Inflammatory macrophage treated with lipopolysaccharide for 1 hour (primary cell): ENCODE measurements around the gene INO80.
"Not testable (repeated sequence)": the region's sequence is repeated elsewhere in the genome, so short reads cannot be mapped to it uniquely, and the experiment has no call there.

ENCODE experiments used
- DNase-seq, 2 donors: peaks; one replicate each; pipeline ENCODE4 v3.0.0-alpha.2; 2020 to 2022

INO80 gene, protein sequence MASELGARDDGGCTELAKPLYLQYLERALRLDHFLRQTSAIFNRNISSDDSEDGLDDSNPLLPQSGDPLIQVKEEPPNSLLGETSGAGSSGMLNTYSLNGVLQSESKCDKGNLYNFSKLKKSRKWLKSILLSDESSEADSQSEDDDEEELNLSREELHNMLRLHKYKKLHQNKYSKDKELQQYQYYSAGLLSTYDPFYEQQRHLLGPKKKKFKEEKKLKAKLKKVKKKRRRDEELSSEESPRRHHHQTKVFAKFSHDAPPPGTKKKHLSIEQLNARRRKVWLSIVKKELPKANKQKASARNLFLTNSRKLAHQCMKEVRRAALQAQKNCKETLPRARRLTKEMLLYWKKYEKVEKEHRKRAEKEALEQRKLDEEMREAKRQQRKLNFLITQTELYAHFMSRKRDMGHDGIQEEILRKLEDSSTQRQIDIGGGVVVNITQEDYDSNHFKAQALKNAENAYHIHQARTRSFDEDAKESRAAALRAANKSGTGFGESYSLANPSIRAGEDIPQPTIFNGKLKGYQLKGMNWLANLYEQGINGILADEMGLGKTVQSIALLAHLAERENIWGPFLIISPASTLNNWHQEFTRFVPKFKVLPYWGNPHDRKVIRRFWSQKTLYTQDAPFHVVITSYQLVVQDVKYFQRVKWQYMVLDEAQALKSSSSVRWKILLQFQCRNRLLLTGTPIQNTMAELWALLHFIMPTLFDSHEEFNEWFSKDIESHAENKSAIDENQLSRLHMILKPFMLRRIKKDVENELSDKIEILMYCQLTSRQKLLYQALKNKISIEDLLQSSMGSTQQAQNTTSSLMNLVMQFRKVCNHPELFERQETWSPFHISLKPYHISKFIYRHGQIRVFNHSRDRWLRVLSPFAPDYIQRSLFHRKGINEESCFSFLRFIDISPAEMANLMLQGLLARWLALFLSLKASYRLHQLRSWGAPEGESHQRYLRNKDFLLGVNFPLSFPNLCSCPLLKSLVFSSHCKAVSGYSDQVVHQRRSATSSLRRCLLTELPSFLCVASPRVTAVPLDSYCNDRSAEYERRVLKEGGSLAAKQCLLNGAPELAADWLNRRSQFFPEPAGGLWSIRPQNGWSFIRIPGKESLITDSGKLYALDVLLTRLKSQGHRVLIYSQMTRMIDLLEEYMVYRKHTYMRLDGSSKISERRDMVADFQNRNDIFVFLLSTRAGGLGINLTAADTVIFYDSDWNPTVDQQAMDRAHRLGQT (N-terminal part only)

DNA sequence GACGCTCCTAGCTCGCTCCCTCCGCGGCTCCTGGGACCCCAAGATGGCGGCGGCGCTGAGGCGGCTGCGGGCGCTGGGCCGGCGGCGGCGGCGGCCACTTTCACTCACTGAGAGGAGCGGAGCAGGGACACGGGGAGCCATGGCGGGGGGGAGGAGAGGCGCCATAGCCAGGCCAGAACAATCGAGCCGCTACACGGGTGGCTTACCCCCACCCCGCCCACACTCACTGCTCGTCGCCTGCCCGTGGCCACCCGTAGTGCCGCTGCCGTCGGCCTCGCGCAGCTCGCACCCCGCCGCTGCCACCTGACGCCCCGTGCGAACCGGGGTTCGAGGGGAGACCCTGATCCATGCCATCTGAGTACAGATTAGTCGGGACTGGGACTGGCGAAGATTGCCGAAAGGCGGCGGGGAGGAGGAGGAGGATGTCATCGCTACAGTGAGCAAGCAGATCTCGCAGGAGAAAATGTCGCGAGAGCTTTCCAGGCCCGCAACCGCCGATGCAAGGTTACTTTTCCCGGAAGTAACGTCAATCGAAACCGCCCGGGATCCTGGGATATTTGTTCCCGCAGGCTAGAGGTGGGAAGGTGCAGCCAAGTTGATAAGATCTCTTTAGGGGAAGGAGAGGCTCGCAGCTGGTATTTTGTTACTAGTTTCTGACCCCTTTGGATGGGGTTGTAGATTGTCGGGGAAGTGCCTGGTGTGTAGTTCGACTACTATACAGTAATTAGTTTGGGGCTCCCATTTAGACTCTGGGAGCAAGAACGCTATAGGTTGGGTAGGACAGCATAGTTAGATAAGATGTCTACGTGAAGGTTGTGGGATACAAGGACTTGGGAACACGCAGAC lies at the start of gene INO80:
Gene INO80 (minus strand): TSS at position 165 of the 846 bp plus-strand sequence. CDS start 19,970 bp downstream, outside the sequence.
- DNase-seq = peak; percentile 97 to 99

- no peak for DNase-seq
Measured at GRCh38 chr15:41161736-41162135, 45.7 kb upstream of the INO80 start.

DNA sequence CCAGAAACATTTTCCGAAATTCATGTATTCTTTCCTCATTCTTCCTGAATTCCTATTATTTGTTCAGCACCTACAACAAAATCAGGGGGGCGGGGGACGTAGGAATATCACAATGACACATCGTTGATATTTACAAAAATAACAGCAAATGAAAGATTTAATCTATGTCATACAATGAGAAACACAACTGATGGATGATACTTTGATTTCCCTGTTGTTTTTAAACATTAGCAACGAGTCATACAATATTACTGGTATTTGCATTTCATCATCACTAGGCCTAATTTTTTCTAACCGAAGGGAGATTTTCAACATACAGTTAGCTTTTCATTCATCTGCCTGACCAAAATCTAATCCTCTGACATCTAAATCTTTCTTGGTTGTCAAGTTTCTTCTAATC lies 45.3 kb upstream of the INO80 start:
- no peak for DNase-seq

- DNase-seq = no peak
Measured at GRCh38 chr15:41160639-41161315, 44.7 kb upstream of the INO80 start.

DNA sequence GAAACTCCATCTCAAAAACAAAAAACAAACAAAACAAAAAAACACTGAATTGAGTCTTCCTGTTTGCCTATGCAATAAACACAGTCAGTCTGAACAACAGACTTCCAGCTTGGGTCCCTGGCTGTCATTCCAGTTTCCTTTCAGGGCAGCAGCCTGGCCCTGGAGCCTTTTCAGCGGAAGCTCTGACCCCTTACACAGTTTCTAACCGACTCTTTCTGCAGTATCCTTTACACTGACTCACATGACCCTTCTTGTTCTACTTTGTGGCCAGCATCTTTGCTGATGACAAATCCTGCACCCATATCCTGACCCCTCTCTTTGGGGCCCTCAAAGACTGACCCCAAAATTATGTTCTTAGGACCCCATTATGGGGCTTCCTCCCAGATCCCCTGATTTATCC lies 38.3 kb upstream of the INO80 start:
- no peak for DNase-seq

GRCh38 chr15:41153733-41154132 lies 37.7 kb upstream of the INO80 start:
- no peak for DNase-seq

DNA sequence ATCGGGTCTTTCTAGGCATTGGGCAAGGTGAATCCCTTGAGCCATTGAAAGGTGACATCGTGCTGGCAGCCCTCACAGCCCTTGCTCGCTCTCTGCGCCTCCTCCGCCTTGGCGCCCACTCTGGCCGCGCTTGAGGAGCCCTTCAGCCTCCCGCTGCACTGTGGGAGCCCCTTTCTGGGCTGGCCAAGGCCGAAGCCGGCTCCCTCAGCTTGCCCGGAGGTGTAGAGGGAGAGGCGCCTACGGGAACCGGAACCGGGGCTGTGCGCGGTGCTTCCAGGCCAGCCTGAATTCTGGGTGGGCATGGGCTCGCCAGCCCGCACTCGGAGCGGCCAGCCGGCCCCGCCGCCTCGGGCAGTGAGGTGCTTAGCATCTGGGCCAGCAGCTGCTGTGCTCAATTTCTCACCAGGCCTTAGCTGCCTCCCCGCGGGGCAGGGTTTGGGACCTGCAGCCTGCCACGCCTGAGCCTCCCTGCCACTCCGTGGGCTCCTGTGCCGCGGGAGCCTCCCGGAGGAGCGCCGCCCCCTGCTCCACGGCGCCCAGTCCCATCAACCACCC lies 35.4 kb upstream of the INO80 start:
- no peak for DNase-seq

DNA sequence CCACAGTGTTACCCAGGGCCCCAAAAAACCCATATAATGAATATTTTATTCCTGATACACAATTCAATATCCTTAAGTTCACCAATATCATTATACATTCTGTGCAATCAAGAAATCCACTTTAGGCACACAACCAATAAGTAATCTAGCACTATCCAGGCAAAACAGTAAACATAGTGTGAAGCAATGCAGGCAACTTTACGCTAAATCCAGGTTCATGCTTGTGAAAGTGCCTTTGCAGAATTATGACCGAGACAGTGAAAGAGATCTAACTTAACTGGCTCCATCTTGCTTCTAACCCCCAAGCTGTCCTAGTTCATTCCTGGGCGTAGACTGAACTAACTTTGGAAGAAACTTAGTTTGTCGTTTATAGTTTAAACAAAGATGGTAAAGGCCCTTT lies 34.2 kb upstream of the INO80 start:
- no peak for DNase-seq

GRCh38 chr15:41148065-41148464 lies 32.0 kb upstream of the INO80 start:
- no peak for DNase-seq

DNA sequence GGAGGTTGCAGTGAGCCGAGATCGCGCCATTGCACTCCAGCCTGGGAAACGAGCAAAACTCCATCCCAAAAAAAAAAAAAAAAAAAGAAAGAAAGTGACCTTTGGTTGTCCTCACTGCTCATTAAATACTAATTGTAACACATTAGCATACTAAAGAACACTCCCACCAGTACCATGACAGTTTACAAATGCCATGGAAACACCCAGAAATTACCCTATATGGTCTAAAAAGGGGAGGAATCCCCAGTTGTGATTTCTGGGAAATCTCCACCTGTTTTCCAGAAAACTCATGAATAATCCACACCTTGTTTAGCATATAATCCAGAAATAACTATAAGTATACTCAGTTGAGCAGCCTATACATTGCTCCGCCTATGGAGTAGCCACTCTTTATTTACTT lies 23.5 kb upstream of the INO80 start:
- no peak for DNase-seq

- not testable (repeated sequence) for DNase-seq
Measured at GRCh38 chr15:41139112-41139511, 23.0 kb upstream of the INO80 start.

- not testable (repeated sequence) for DNase-seq
Measured at GRCh38 chr15:41135580-41135979, 19.5 kb upstream of the INO80 start.

- DNase-seq = no peak
Measured at GRCh38 chr15:41133454-41133853, 17.4 kb upstream of the INO80 start.

GRCh38 chr15:41132094-41132493 lies 16.0 kb upstream of the INO80 start:
- DNase-seq = not testable (repeated sequence)

DNA sequence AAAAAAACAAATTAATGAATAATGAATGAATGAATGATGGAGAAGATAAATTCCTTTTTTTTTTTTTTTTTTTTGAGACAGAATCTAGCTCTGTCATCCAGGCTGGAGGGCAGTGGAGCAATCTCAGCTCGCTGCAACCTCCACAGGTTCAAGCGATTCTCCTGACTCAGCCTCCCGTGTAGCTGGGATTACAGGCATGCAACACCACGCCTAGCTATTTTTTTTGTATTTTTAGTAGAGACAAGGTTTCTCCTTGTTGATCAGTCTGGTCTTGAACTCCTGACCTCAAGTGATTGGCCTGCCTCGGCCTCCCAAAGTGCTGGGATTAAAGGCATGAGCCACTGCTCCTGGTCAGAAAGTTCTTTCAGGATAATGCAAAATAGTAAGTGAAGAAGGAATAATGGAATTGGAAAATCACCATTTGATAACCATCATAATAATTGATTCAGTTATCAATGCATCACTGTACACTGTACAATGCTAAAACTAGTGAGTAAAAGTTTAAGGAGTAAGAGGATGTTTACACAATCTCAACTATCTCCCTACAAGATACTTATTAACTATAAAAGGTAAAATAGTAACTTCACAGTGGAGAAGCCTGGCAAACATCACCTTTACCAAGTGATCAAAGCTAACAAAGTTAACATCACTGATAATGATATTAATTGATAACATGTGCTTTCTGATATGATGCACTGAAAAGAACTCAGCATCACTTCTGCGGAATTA lies 12.3 kb upstream of the INO80 start:
- DNase-seq = no peak

- no peak for DNase-seq
Measured at GRCh38 chr15:41125931-41126642, 10.0 kb upstream of the INO80 start.

GRCh38 chr15:41125063-41125669 lies 9.1 kb upstream of the INO80 start:
- DNase-seq = no peak

- DNase-seq = no peak
Measured at GRCh38 chr15:41124058-41124457, 8.0 kb upstream of the INO80 start.

- no peak for DNase-seq
Measured at GRCh38 chr15:41122849-41123248, 6.8 kb upstream of the INO80 start.
